ENCODE measurements around the gene CLCA2.
"Not testable (repeated sequence)": the region's sequence is repeated elsewhere in the genome, so short reads cannot be mapped to it uniquely, and the experiment has no call there.

Gene CLCA2

GRCh38 chr1:86491171-86491950, 67.4 kb downstream of the CLCA2 start:
- no peak overlapping the region for H3K4me3 ChIP-seq (ENCODE audit: control insufficient read depth, low read depth, low read length)
- DNase-seq (ENCODE audit: low read depth), result no peak
- no peak for TF ChIP-seq CTCF (IDR thresholded peaks at IDR 0.05; ENCODE audit: control insufficient read depth, insufficient read depth, low read depth, low read length, missing control alignments)

- H3K4me3 ChIP-seq (ENCODE audit: control insufficient read depth, low read depth, low read length), result no peak overlapping the region
- no peak for TF ChIP-seq CTCF (IDR thresholded peaks at IDR 0.05; ENCODE audit: control insufficient read depth, insufficient read depth, low read depth, low read length, missing control alignments)
- no peak for DNase-seq (ENCODE audit: low read depth)
Observed at GRCh38 chr1:86498281-86498680, 74.3 kb downstream of the CLCA2 start.

GRCh38 chr1:86499987-86500593, 76.1 kb downstream of the CLCA2 start:
- no peak overlapping the region for H3K4me3 ChIP-seq (ENCODE audit: control insufficient read depth, low read depth, low read length)
- no peak for DNase-seq (ENCODE audit: low read depth)
- peak; percentile 59 for TF ChIP-seq CTCF (IDR thresholded peaks at IDR 0.05; ENCODE audit: control insufficient read depth, insufficient read depth, low read depth, low read length, missing control alignments)

GRCh38 chr1:86500714-86501113, 76.7 kb downstream of the CLCA2 start:
- no peak for DNase-seq (ENCODE audit: low read depth)
- no peak overlapping the region for H3K4me3 ChIP-seq (ENCODE audit: control insufficient read depth, low read depth, low read length)
- TF ChIP-seq CTCF (IDR thresholded peaks at IDR 0.05; ENCODE audit: control insufficient read depth, insufficient read depth, low read depth, low read length, missing control alignments), result no peak

GRCh38 chr1:86502125-86502646, 78.2 kb downstream of the CLCA2 start:
- TF ChIP-seq CTCF (IDR thresholded peaks at IDR 0.05; ENCODE audit: control insufficient read depth, insufficient read depth, low read depth, low read length, missing control alignments), result peak; percentile 36
- DNase-seq (ENCODE audit: low read depth); H3K4me3 ChIP-seq (ENCODE audit: control insufficient read depth, low read depth, low read length): not testable (repeated sequence)

- no peak for DNase-seq (ENCODE audit: low read depth)
- H3K4me3 ChIP-seq (ENCODE audit: control insufficient read depth, low read depth, low read length), result no peak overlapping the region
- no peak for TF ChIP-seq CTCF (IDR thresholded peaks at IDR 0.05; ENCODE audit: control insufficient read depth, insufficient read depth, low read depth, low read length, missing control alignments)
Observed at GRCh38 chr1:86502721-86503405, 78.9 kb downstream of the CLCA2 start.
